Naive thymus-derived CD4-positive, alpha-beta T cell (primary cell): ENCODE data around the gene BCAS3. TPM values are rescaled to one million over a fixed set of nuclear protein-coding genes. Genes with fewer than 3 reads are reported as not detected.

ENCODE experiments used
- ATAC-seq: fragments of 150-1000 bp; cut with Tn5 transposase; 2 replicates; pipeline ENCODE4 v1.10.0; 2021; ENCODE audit warnings: mild to moderate bottlenecking, moderate library complexity
- CTCF ChIA-PET: fragments of 350-600 bp; sonication (Branson Sonifier 250); formaldehyde crosslinking; loops from one replicate; lab custom pipeline; 2021; ENCODE audit warnings: antibody characterized with exemption; lab: Charles Lee
- POLR2A ChIA-PET: fragments of 350-600 bp; sonication (Branson Sonifier 250); formaldehyde crosslinking; loops from one replicate; lab custom pipeline; 2021; ENCODE audit warnings: antibody characterized with exemption, inconsistent platforms; lab: Charles Lee
- DNase-seq, 9 donors: peaks; one replicate each; pipeline versions ENCODE4 v3.0.0 to v3.0.0-alpha.2; 2020 to 2022; ENCODE audit warnings: mixed read lengths in 1 of 9
- H3K27ac ChIP-seq: one replicate; pipeline ENCODE4 v1.7.0; 2013; ENCODE audit warnings: mild to moderate bottlenecking, low read depth, low read length, moderate library complexity
- H3K27me3 ChIP-seq, 2 donors: one replicate each; pipeline ENCODE4 v1.7.0; 2013; ENCODE audit warnings: low read length in 2 of 2, mild to moderate bottlenecking in 2 of 2, moderate library complexity in 2 of 2; ENCODE audit not compliant: control insufficient read depth in 2 of 2, insufficient read depth in 2 of 2
- H3K36me3 ChIP-seq, 3 experiments: 1 replicate in 2 of 3; 2 replicates in 1 of 3; pipeline ENCODE4 v1.7.0; 2013; ENCODE audit warnings: low read length in 3 of 3, mild to moderate bottlenecking in 3 of 3, moderate library complexity in 1 of 3; ENCODE audit not compliant: insufficient read depth in 3 of 3, control insufficient read depth in 2 of 3
- H3K4me1 ChIP-seq, 2 donors: one replicate each; pipeline ENCODE4 v1.7.0; 2013; ENCODE audit warnings: low read length in 2 of 2, mild to moderate bottlenecking in 2 of 2, moderate library complexity in 1 of 2; ENCODE audit not compliant: control insufficient read depth in 2 of 2, insufficient read depth in 2 of 2
- H3K4me3 ChIP-seq: 2 replicates; pipeline ENCODE4 v1.7.0; 2013; ENCODE audit warnings: mild to moderate bottlenecking, low read length
- H3K9me3 ChIP-seq, 3 experiments: 1 replicate in 2 of 3; 2 replicates in 1 of 3; pipeline ENCODE4 v1.7.0; 2013; ENCODE audit warnings: low read length in 3 of 3; ENCODE audit not compliant: control insufficient read depth in 2 of 3
- H3K27ac Mint-ChIP-seq, 9 donors: one replicate each; pipeline ENCODE4 v1.8.0; 2020 to 2022; ENCODE audit warnings: mixed read lengths in 9 of 9, mild to moderate bottlenecking in 8 of 9, moderate library complexity in 5 of 9, inconsistent platforms in 2 of 9
- H3K27me3 Mint-ChIP-seq, 5 donors: one replicate each; pipeline ENCODE4 v1.8.0; 2021 to 2022; ENCODE audit warnings: mixed read lengths in 5 of 5, mild to moderate bottlenecking in 1 of 5
- H3K36me3 Mint-ChIP-seq, 5 donors: one replicate each; pipeline ENCODE4 v1.8.0; 2020 to 2022; ENCODE audit warnings: mixed read lengths in 5 of 5, mild to moderate bottlenecking in 3 of 5, inconsistent platforms in 1 of 5
- H3K4me1 Mint-ChIP-seq, 7 donors: one replicate each; pipeline ENCODE4 v1.8.0; 2020 to 2022; ENCODE audit warnings: mixed read lengths in 7 of 7, mild to moderate bottlenecking in 3 of 7, inconsistent platforms in 1 of 7
- H3K4me3 Mint-ChIP-seq, 10 donors: one replicate each; pipeline ENCODE4 v1.8.0; 2020 to 2022; ENCODE audit warnings: mild to moderate bottlenecking in 10 of 10, mixed read lengths in 10 of 10, moderate library complexity in 6 of 10, inconsistent platforms in 2 of 10
- H3K9me3 Mint-ChIP-seq, 11 donors: one replicate each; pipeline ENCODE4 v1.8.0; 2020 to 2022; ENCODE audit warnings: mixed read lengths in 11 of 11, mild to moderate bottlenecking in 4 of 11, inconsistent platforms in 1 of 11, moderate library complexity in 1 of 11
- intact Hi-C, 2 donors: fragments of 100-400 bp; cut with micrococcal nuclease; formaldehyde crosslinking; loops; one replicate each; pipeline ENCODE4 v1.15.1; 2023
- polyA plus RNA-seq, 2 donors: library from polyadenylated mRNA; unstranded; fragments of 300-500 nt; fragmentation: Illumina TruSeq; gene quantifications; one replicate each; pipeline ENCODE4 v1.2.3, GENCODE V29; 2021
- total RNA-seq, 6 experiments: library from RNA in 5 of 6; stranded (reverse) in 5 of 6; gene quantifications; 1 replicate in 5 of 6; 2 replicates in 1 of 6; pipeline ENCODE4 v1.2.3 and lab custom pipeline; 2021 to 2026

BCAS3 gene
- total and polyA plus RNA-seq, 7 experiments from 2014 or later, result 18.4 to 57.8 (median 37.5) TPM

DNA sequence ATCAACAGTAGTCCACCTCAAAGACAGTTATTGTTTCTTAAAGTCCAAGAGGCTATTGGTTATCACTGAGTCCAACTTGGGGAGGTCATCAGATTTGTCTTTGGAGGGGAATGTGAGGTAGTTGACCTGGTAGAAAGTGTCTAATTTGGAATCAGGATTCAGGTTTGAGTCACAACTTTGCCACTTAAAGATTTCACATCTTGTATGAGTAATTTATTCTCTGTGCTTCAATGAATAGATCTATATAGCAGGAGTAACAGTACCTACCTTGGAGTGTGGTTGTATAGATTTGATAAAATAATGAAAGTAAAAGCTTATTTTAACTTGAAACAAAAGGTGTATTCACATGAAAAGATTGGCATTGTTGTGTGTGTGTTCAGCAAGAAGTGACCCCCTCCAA lies 602.7 kb downstream of the BCAS3 start:
- Histone ChIP-seq H3K4me1 (no peaks in the 10 kb centered on the region), H3K4me3 (no peak overlapping the region), H3K36me3 (no peaks in the 10 kb centered on the region), H3K27ac (no peak overlapping the region), H3K9me3 (no peaks in the 10 kb centered on the region), H3K27me3 (no peaks in the 10 kb centered on the region)
- H3K27ac Mint-ChIP-seq, result no peak overlapping the region
- H3K4me1 Mint-ChIP-seq, result peaks cover 0 to 22% (median 4%) of the 10 kb centered on the region in 7 donors
- DNase-seq, result no peak
- CTCF ChIA-PET, result no interaction called here
- intact Hi-C loops, result no loop called here
- no peak for ATAC-seq
- POLR2A ChIA-PET, result no interaction called here
- no peak overlapping the region for H3K4me3 Mint-ChIP-seq
- peaks cover 0 to 27% (median 19%) of the 10 kb centered on the region in 5 donors for H3K36me3 Mint-ChIP-seq
- H3K27me3 Mint-ChIP-seq, result no peaks in the 10 kb centered on the region
- H3K9me3 Mint-ChIP-seq, result peaks cover 0 to 2% (median 0%) of the 10 kb centered on the region in 11 donors

DNA sequence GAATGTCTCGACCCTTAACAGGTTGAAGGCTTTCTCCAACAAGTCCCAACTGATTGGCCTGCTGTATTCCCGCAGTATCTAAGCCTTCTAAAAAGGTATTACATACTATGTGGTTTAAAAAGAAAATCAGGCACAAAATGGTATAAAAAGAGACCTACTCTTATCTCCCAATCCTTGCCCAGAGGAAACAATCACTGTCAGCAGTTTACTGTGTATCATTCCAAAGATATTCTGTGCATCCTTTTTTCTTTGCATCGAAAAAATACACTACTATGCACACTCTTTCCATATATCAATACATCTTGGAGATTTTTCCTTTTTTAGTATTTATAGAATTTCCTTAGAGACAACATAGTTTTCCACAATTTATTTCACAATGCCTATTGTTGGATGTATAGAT lies 603.2 kb downstream of the BCAS3 start:
- ChIA-PET CTCF (no interaction called here), POLR2A (no interaction called here)
- no peak overlapping the region for H3K27ac Mint-ChIP-seq
- H3K27me3 ChIP-seq, result no peaks in the 10 kb centered on the region
- no peak overlapping the region for H3K4me3 Mint-ChIP-seq
- no peaks in the 10 kb centered on the region for H3K36me3 ChIP-seq
- ATAC-seq (no peak), DNase-seq (no peak)
- no peaks in the 10 kb centered on the region for H3K27me3 Mint-ChIP-seq
- peaks cover 0 to 26% (median 15%) of the 10 kb centered on the region in 5 donors for H3K36me3 Mint-ChIP-seq
- no peak overlapping the region for H3K4me3 ChIP-seq
- intact Hi-C loops, result no loop called here
- H3K4me1 ChIP-seq, result no peaks in the 10 kb centered on the region
- no peak overlapping the region for H3K27ac ChIP-seq
- H3K4me1 Mint-ChIP-seq, result peaks cover 0 to 22% (median 4%) of the 10 kb centered on the region in 7 donors
- H3K9me3 ChIP-seq, result no peaks in the 10 kb centered on the region
- H3K9me3 Mint-ChIP-seq, result peaks cover 0 to 2% (median 0%) of the 10 kb centered on the region in 11 donors

DNA sequence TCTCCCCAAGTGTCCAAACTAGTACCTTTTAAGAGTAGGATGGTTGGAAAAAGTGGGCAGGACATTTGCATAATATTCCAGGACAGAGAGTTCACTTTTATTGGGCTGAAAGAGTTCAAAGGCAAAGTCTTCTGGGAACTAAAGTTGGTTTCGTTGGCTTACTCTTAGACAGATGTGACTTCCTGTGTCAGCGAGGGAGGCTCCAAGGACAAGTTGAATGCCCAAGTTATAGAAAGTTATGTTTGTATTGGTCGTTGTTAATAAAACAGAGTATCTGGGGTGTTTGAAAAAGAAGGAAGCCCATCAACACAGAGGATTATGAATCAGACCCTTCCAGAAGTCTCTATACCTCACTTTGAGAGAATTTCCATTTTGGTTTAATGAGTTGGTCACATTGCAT lies 604.7 kb downstream of the BCAS3 start:
- ChIA-PET CTCF (interaction anchor here (1.1 kb wide), 1 partner anchor 131 kb away, joined by 3 read pairs; no protein-coding TSS in a partner anchor), POLR2A (no interaction called here)
- Mint-ChIP-seq H3K27me3 (no peaks in the 10 kb centered on the region), H3K4me1 (peaks cover 0 to 22% (median 4%) of the 10 kb centered on the region in 7 donors), H3K27ac (no peak overlapping the region), H3K36me3 (peaks cover 0 to 16% (median 14%) of the 10 kb centered on the region in 5 donors), H3K4me3 (no peak overlapping the region), H3K9me3 (peaks cover 0 to 2% (median 0%) of the 10 kb centered on the region in 11 donors)
- H3K27ac ChIP-seq, result no peak overlapping the region
- no peaks in the 10 kb centered on the region for H3K4me1 ChIP-seq
- no peaks in the 10 kb centered on the region for H3K36me3 ChIP-seq
- no peak for ATAC-seq
- no peaks in the 10 kb centered on the region for H3K9me3 ChIP-seq
- intact Hi-C loops, result no loop called here
- no peaks in the 10 kb centered on the region for H3K27me3 ChIP-seq
- no peak overlapping the region for H3K4me3 ChIP-seq
- no peak for DNase-seq

DNA sequence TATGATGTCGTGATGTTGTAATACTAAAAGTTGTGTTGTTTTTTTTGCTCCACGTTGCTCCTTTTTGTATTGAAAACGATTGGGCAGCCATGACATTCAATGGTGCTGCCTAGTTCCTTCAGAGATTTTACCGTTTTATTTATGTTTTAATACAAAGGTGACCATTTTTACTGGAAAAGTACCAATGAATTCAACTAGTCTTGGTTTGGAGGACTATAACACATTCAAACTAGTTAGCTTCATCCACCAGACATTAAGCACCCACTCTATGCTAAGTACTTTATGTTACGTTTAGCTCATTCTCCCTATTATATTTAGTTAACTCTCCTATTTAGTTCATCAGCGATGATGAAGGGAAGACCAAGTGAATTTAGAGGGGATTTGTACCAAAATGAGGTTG lies 605.4 kb downstream of the BCAS3 start:
- peaks cover 0 to 22% (median 4%) of the 10 kb centered on the region in 7 donors for H3K4me1 Mint-ChIP-seq

DNA sequence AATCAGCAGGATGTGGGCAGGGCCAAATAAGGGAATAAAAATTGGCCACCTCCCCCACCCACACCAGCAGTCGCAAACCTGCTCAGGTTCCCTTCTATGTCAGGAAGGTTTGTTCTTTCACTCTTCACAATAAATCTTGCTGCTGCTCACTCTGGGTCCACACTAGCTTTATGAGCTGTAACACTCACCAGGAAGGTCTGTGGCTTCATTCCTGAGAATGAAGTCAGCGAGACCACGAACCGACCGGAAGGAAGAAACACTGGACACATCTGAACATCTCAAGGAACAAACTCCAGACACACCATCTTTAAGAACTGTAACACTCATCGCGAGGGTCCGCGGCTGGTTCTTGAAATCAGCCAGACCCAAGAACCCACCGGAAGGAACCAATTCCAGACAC lies 606.5 kb downstream of the BCAS3 start:
- ATAC-seq (no peak), DNase-seq (no peak)
- intact Hi-C loops, result no loop called here
- H3K4me3 ChIP-seq, result no peak overlapping the region
- H3K27me3 ChIP-seq, result no peaks in the 10 kb centered on the region
- CTCF ChIA-PET, result no interaction called here
- no peak overlapping the region for H3K27ac ChIP-seq
- peaks cover 0 to 2% (median 0%) of the 10 kb centered on the region in 11 donors for H3K9me3 Mint-ChIP-seq
- no peaks in the 10 kb centered on the region for H3K27me3 Mint-ChIP-seq
- no peak overlapping the region for H3K27ac Mint-ChIP-seq
- POLR2A ChIA-PET, result no interaction called here
- no peaks in the 10 kb centered on the region for H3K9me3 ChIP-seq
- peaks cover 0 to 21% (median 4%) of the 10 kb centered on the region in 7 donors for H3K4me1 Mint-ChIP-seq
- peaks cover 0 to 15% (median 6%) of the 10 kb centered on the region in 5 donors for H3K36me3 Mint-ChIP-seq
- no peaks in the 10 kb centered on the region for H3K4me1 ChIP-seq
- no peaks in the 10 kb centered on the region for H3K36me3 ChIP-seq
- no peak overlapping the region for H3K4me3 Mint-ChIP-seq

More for the DNA sequence above, 605.4 kb downstream of the BCAS3 start:
- ChIA-PET CTCF (interaction anchor here (1.1 kb wide), 1 partner anchor 131 kb away, joined by 3 read pairs; no protein-coding TSS in a partner anchor), POLR2A (no interaction called here)
- Histone ChIP-seq H3K27ac (no peak overlapping the region), H3K36me3 (no peaks in the 10 kb centered on the region), H3K27me3 (no peaks in the 10 kb centered on the region), H3K9me3 (no peaks in the 10 kb centered on the region), H3K4me3 (no peak overlapping the region), H3K4me1 (no peaks in the 10 kb centered on the region)
- Mint-ChIP-seq H3K27me3 (no peaks in the 10 kb centered on the region), H3K9me3 (peaks cover 0 to 2% (median 0%) of the 10 kb centered on the region in 11 donors), H3K4me3 (no peak overlapping the region), H3K36me3 (peaks cover 0 to 15% (median 9%) of the 10 kb centered on the region in 5 donors), H3K27ac (no peak overlapping the region)
- intact Hi-C loops, result no loop called here
- no peak for ATAC-seq
- no peak for DNase-seq

DNA sequence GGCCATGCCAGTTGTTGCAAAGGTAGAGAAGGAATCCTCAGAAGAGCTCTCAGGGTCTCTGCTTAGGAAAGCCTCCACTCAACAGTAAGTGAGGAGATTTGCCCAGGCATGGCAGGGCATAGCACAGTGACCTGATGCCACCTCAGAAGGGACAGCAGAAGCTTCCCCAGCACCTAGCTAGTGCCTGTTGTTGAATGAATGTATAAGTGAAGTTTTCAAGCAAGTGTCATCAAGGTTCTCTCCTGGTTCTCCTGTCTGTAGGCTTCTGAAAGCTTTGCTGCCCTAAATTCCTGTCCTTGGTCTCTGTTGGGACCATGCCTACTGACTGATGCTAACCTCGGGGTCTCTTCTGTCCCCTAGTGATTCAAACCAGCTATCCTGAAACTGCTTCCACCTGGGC lies 607.1 kb downstream of the BCAS3 start:
- no peak overlapping the region for H3K27ac Mint-ChIP-seq
- POLR2A ChIA-PET, result no interaction called here
- Histone ChIP-seq H3K27me3 (no peaks in the 10 kb centered on the region), H3K27ac (no peak overlapping the region), H3K9me3 (no peaks in the 10 kb centered on the region), H3K4me3 (no peak overlapping the region), H3K36me3 (no peaks in the 10 kb centered on the region), H3K4me1 (no peaks in the 10 kb centered on the region)
- peaks cover 0 to 14% (median 6%) of the 10 kb centered on the region in 5 donors for H3K36me3 Mint-ChIP-seq
- H3K4me3 Mint-ChIP-seq, result no peak overlapping the region
- intact Hi-C loops, result no loop called here
- H3K4me1 Mint-ChIP-seq, result peaks cover 0 to 16% (median 2%) of the 10 kb centered on the region in 7 donors
- CTCF ChIA-PET, result no interaction called here
- peaks cover 0 to 2% (median 0%) of the 10 kb centered on the region in 11 donors for H3K9me3 Mint-ChIP-seq
- no peaks in the 10 kb centered on the region for H3K27me3 Mint-ChIP-seq
- DNase-seq (no peak), ATAC-seq (no peak)
